HEK293 (cell line): ENCODE results near the gene DDR2.
"Not testable (repeated sequence)": the region's sequence is repeated elsewhere in the genome, so short reads cannot be mapped to it uniquely, and the experiment has no call there.

Experiments
- CTCF ChIP-seq: fragments of 450-650 bp; formaldehyde crosslinking; IDR thresholded peaks from 2 replicates; pipeline ENCODE4 v1.5.1; 2016; ENCODE audit warnings: missing biosample characterization, missing genetic modification characterization
- KLF16 ChIP-seq: fragments of 450-650 bp; formaldehyde crosslinking; IDR thresholded peaks from 2 replicates; pipeline ENCODE4 v1.5.1; 2017; ENCODE audit warnings: missing biosample characterization, missing genetic modification characterization
- SP2 ChIP-seq: fragments of 450-650 bp; formaldehyde crosslinking; IDR thresholded peaks from 2 replicates; pipeline ENCODE4 v1.5.1; 2016; ENCODE audit warnings: missing biosample characterization, missing genetic modification characterization
- ZBTB7A ChIP-seq: fragments of 450-650 bp; formaldehyde crosslinking; IDR thresholded peaks from 2 replicates; pipeline ENCODE4 v1.5.1; 2016; ENCODE audit warnings: low read depth, missing biosample characterization, missing genetic modification characterization
- ZNF274 ChIP-seq, 2 experiments: fragments of 200-500 bp in 1 of 2; fragments of 450-650 bp in 1 of 2; sonication (Bioruptor generic) in 1 of 2; formaldehyde crosslinking in 1 of 2; IDR thresholded peaks; 2 replicates each; pipeline versions ENCODE4 v1.5.1 to v1.6.1; 2014 to 2016; ENCODE audit warnings: borderline replicate concordance in 1 of 2, inconsistent platforms in 1 of 2, low read length in 1 of 2, missing biosample characterization in 1 of 2, missing genetic modification characterization in 1 of 2
- ZNF449 ChIP-seq: fragments of 450-650 bp; formaldehyde crosslinking; IDR thresholded peaks from 2 replicates; pipeline ENCODE4 v1.5.1; 2017; ENCODE audit warnings: missing biosample characterization, mild to moderate bottlenecking, missing genetic modification characterization, moderate library complexity
- ZNF530 ChIP-seq: fragments of 450-650 bp; formaldehyde crosslinking; IDR thresholded peaks from 2 replicates; pipeline ENCODE4 v1.5.1; 2016; ENCODE audit warnings: low read depth, missing biosample characterization, missing genetic modification characterization

- TF ChIP-seq ZNF530 (tag by site-specific recombination); KLF16; CTCF (tag by site-specific recombination); ZNF449; ZNF274 (IDR thresholded peaks at IDR 0.05; ENCODE audit: low read length); ZNF274 (tag by site-specific recombination; IDR thresholded peaks at IDR 0.05; ENCODE audit: borderline replicate concordance); SP2 (tag by site-specific recombination); ZBTB7A: not testable (repeated sequence)
Observed at GRCh38 chr1:162784926-162785325, 152.7 kb downstream of the DDR2 start.
